Astrocyte (in vitro differentiated cells and primary cell): ENCODE results near the gene CCDC146. TPM values are rescaled to one million over a fixed set of nuclear protein-coding genes. Genes with fewer than 3 reads are reported as not detected.

ENCODE experiments used
- DNase-seq: peaks from one replicate; pipeline ENCODE4 v3.0.0-alpha.2; 2010; ENCODE audit warnings: low read depth
- FAIRE-seq: peaks from 2 replicates; lab custom pipeline; 2011; peaks lifted over from hg19 to GRCh38; lab: Jason Lieb, UNC
- H2AFZ ChIP-seq: 2 replicates; pipeline ENCODE4 v1.6.0; 2012; ENCODE audit warnings: low read depth, low read length, inconsistent platforms
- H3K27ac ChIP-seq: 2 replicates; pipeline ENCODE4 v1.5.1; 2011; ENCODE audit warnings: low read depth, low read length, inconsistent platforms
- H3K27me3 ChIP-seq: 2 replicates; pipeline ENCODE4 v1.6.0; 2011; ENCODE audit warnings: low read length, inconsistent platforms; ENCODE audit not compliant: insufficient read depth
- H3K36me3 ChIP-seq: 2 replicates; pipeline ENCODE4 v1.5.1; 2011; ENCODE audit warnings: low read length, inconsistent platforms; ENCODE audit not compliant: insufficient read depth
- H3K4me1 ChIP-seq: 2 replicates; pipeline ENCODE4 v1.5.1; 2011; ENCODE audit warnings: low read length, inconsistent platforms; ENCODE audit not compliant: insufficient read depth
- H3K4me2 ChIP-seq: 2 replicates; pipeline ENCODE4 v1.6.0; 2012; ENCODE audit warnings: low read length, inconsistent platforms
- H3K4me3 ChIP-seq: 2 replicates; pipeline ENCODE4 v1.5.1; 2011; ENCODE audit warnings: low read depth, mild to moderate bottlenecking, low read length, inconsistent platforms; ENCODE audit not compliant: insufficient read depth
- H3K79me2 ChIP-seq: 2 replicates; pipeline ENCODE4 v1.6.0; 2012; ENCODE audit warnings: mild to moderate bottlenecking, low read length, inconsistent platforms; ENCODE audit not compliant: insufficient read depth
- H3K9ac ChIP-seq: 2 replicates; pipeline ENCODE4 v1.6.0; 2012; ENCODE audit warnings: mild to moderate bottlenecking, low read length, inconsistent platforms
- H3K9me3 ChIP-seq: 2 replicates; pipeline ENCODE4 v1.5.1; 2012; ENCODE audit warnings: low read depth, mild to moderate bottlenecking, low read length, inconsistent platforms; ENCODE audit not compliant: insufficient read depth
- H4K20me1 ChIP-seq: 2 replicates; pipeline ENCODE4 v1.6.0; 2012; ENCODE audit warnings: low read length, inconsistent platforms; ENCODE audit not compliant: insufficient read depth
- H3K27ac Mint-ChIP-seq: one replicate; pipeline ENCODE4 v1.8.0; 2021; ENCODE audit warnings: mild to moderate bottlenecking, mixed read lengths; ENCODE audit not compliant: unreplicated experiment
- H3K27me3 Mint-ChIP-seq: one replicate; pipeline ENCODE4 v1.8.0; 2021; ENCODE audit warnings: low read depth, mixed read lengths; ENCODE audit not compliant: unreplicated experiment
- H3K36me3 Mint-ChIP-seq: one replicate; pipeline ENCODE4 v1.8.0; 2021; ENCODE audit warnings: low read depth, mixed read lengths; ENCODE audit not compliant: unreplicated experiment
- H3K4me1 Mint-ChIP-seq: one replicate; pipeline ENCODE4 v1.8.0; 2021; ENCODE audit warnings: low read depth, mixed read lengths; ENCODE audit not compliant: unreplicated experiment
- H3K4me3 Mint-ChIP-seq: one replicate; pipeline ENCODE4 v1.8.0; 2021; ENCODE audit warnings: mild to moderate bottlenecking, moderate library complexity, mixed read lengths; ENCODE audit not compliant: unreplicated experiment
- H3K9me3 Mint-ChIP-seq: one replicate; pipeline ENCODE4 v1.8.0; 2021; ENCODE audit warnings: mild to moderate bottlenecking, mixed read lengths; ENCODE audit not compliant: unreplicated experiment
- EZH2 ChIP-seq: IDR thresholded peaks from 2 replicates; pipeline ENCODE4 v1.6.1; 2012; ENCODE audit warnings: mild to moderate bottlenecking, low read length, inconsistent platforms; ENCODE audit not compliant: insufficient read depth
- total RNA-seq: library from RNA; stranded (reverse); gene quantifications from 2 replicates; pipeline ENCODE4 v1.2.1, GENCODE V29; 2021
- TF ChIP-seq, protein P1 (sequence below): IDR thresholded peaks from 2 replicates; pipeline ENCODE4 v1.5.1; 2011; ENCODE audit warnings: low read depth, mild to moderate bottlenecking, inconsistent platforms, low read length, moderate library complexity; ENCODE audit not compliant: insufficient read depth

The CCDC146 gene
- total RNA-seq, 1 donor from 2014 or later: 2.0 TPM

- no peaks in the 10 kb centered on the region for H3K36me3 Mint-ChIP-seq
- H3K4me1 Mint-ChIP-seq: no peaks in the 10 kb centered on the region
- H3K4me1 ChIP-seq: peaks cover 3% of the 10 kb centered on the region
- no peaks in the 10 kb centered on the region for H3K9me3 ChIP-seq
- H3K9me3 Mint-ChIP-seq: peaks cover under 1% of the 10 kb centered on the region
- H3K9ac ChIP-seq: no peak overlapping the region
- H3K27me3 ChIP-seq: no peaks in the 10 kb centered on the region
- no peak overlapping the region for H3K4me3 Mint-ChIP-seq
- no peak overlapping the region for H3K27ac Mint-ChIP-seq
- TF ChIP-seq EZH2: no peak
- TF ChIP-seq, protein P1, sequence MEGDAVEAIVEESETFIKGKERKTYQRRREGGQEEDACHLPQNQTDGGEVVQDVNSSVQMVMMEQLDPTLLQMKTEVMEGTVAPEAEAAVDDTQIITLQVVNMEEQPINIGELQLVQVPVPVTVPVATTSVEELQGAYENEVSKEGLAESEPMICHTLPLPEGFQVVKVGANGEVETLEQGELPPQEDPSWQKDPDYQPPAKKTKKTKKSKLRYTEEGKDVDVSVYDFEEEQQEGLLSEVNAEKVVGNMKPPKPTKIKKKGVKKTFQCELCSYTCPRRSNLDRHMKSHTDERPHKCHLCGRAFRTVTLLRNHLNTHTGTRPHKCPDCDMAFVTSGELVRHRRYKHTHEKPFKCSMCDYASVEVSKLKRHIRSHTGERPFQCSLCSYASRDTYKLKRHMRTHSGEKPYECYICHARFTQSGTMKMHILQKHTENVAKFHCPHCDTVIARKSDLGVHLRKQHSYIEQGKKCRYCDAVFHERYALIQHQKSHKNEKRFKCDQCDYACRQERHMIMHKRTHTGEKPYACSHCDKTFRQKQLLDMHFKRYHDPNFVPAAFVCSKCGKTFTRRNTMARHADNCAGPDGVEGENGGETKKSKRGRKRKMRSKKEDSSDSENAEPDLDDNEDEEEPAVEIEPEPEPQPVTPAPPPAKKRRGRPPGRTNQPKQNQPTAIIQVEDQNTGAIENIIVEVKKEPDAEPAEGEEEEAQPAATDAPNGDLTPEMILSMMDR: no peak
- H3K79me2 ChIP-seq: no peaks in the 10 kb centered on the region
- no peak overlapping the region for H3K27ac ChIP-seq
- H3K4me3 ChIP-seq: no peak overlapping the region
- H3K36me3 ChIP-seq: no peaks in the 10 kb centered on the region
- no peak overlapping the region for H2AFZ ChIP-seq
- peaks cover 8% of the 10 kb centered on the region for H3K27me3 Mint-ChIP-seq
- DNase-seq (no peak), FAIRE-seq (no peak)
- H3K4me2 ChIP-seq: no peak overlapping the region
- no peaks in the 10 kb centered on the region for H4K20me1 ChIP-seq
These were observed 80.1 kb downstream of the CCDC146 start for GRCh38 chr7:77202481-77202976.

GRCh38 chr7:77205706-77206105 is 83.3 kb downstream of the CCDC146 start:
- Histone ChIP-seq H2AFZ (no peak overlapping the region), H3K9ac (no peak overlapping the region), H3K4me1 (no peaks in the 10 kb centered on the region), H3K4me2 (no peak overlapping the region), H3K4me3 (no peak overlapping the region), H3K36me3 (no peaks in the 10 kb centered on the region), H3K9me3 (peaks cover 9% of the 10 kb centered on the region), H4K20me1 (no peaks in the 10 kb centered on the region), H3K27me3 (no peaks in the 10 kb centered on the region), H3K27ac (no peak overlapping the region), H3K79me2 (no peaks in the 10 kb centered on the region)
- peaks cover 3% of the 10 kb centered on the region for H3K36me3 Mint-ChIP-seq
- DNase-seq: no peak
- TF ChIP-seq EZH2: no peak
- TF ChIP-seq, protein P1: no peak
- H3K9me3 Mint-ChIP-seq: peaks cover 15% of the 10 kb centered on the region
- no peaks in the 10 kb centered on the region for H3K4me1 Mint-ChIP-seq
- FAIRE-seq: no peak
- no peak overlapping the region for H3K27ac Mint-ChIP-seq
- H3K4me3 Mint-ChIP-seq: no peak overlapping the region
- no peaks in the 10 kb centered on the region for H3K27me3 Mint-ChIP-seq

DNA sequence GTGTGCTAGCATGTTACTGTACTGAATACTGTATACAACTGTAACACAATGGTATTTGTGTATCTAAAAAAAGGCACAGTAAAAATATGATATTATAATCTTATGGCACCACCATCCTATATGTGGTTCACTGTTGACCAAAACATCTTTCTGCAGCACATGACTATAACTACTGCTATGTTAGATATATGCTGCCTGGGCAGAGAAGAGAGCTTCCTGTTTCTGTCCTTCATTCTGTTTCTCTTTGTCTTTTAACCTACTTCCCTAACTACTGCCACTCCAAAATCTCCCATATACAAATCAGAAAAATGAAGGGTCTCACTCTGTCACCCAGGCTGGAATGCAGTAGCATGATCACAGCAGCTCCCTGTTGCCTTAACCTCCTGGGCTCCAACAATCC is 86.0 kb downstream of the CCDC146 start:
- Histone ChIP-seq H3K4me2 (no peak overlapping the region), H4K20me1 (no peaks in the 10 kb centered on the region), H3K4me1 (no peaks in the 10 kb centered on the region), H3K4me3 (no peak overlapping the region), H3K9ac (no peak overlapping the region), H3K79me2 (no peaks in the 10 kb centered on the region), H2AFZ (no peak overlapping the region), H3K36me3 (no peaks in the 10 kb centered on the region), H3K27me3 (no peaks in the 10 kb centered on the region), H3K27ac (no peak overlapping the region), H3K9me3 (peaks cover 9% of the 10 kb centered on the region)
- DNase-seq (no peak), FAIRE-seq (no peak)
- H3K9me3 Mint-ChIP-seq: peaks cover 15% of the 10 kb centered on the region
- no peak overlapping the region for H3K4me3 Mint-ChIP-seq
- TF ChIP-seq EZH2: no peak
- TF ChIP-seq, protein P1: no peak
- H3K4me1 Mint-ChIP-seq: no peaks in the 10 kb centered on the region
- H3K27ac Mint-ChIP-seq: no peak overlapping the region
- H3K27me3 Mint-ChIP-seq: no peaks in the 10 kb centered on the region
- H3K36me3 Mint-ChIP-seq: peaks cover 3% of the 10 kb centered on the region
